Hepatocyte (in vitro differentiated cells): ENCODE measurements around the gene ZNF764. TPM values are rescaled to one million over a fixed set of nuclear protein-coding genes. Genes with fewer than 3 reads are reported as not detected.

Experiments used
- DNase-seq: peaks from one replicate; pipeline ENCODE4 v3.0.0-alpha.2; 2016; ENCODE audit warnings: low spot score
- H2AFZ ChIP-seq: fragments of 200-600 bp; sonication (generic); 2 replicates; pipeline ENCODE4 v1.6.0; 2016; ENCODE audit warnings: antibody characterized with exemption, mild to moderate bottlenecking
- H3K27ac ChIP-seq: fragments of 200-600 bp; sonication (generic); 2 replicates; pipeline ENCODE4 v1.5.1; 2016; ENCODE audit warnings: mild to moderate bottlenecking
- H3K27me3 ChIP-seq: fragments of 200-600 bp; sonication (generic); 2 replicates; pipeline ENCODE4 v1.6.1; 2016
- H3K36me3 ChIP-seq: fragments of 200-600 bp; sonication (generic); replicated peaks from 2 replicates; pipeline ENCODE4 v1.5.1; 2016; ENCODE audit warnings: low read depth; ENCODE audit not compliant: insufficient read depth
- H3K4me1 ChIP-seq: fragments of 200-600 bp; sonication (generic); 2 replicates; pipeline ENCODE4 v1.5.1; 2016; ENCODE audit warnings: mild to moderate bottlenecking, moderate library complexity; ENCODE audit not compliant: insufficient read depth
- H3K4me2 ChIP-seq: fragments of 200-600 bp; sonication (generic); 2 replicates; pipeline ENCODE4 v1.6.0; 2016
- H3K4me3 ChIP-seq: fragments of 200-600 bp; sonication (generic); 2 replicates; pipeline ENCODE4 v1.5.1; 2016; ENCODE audit warnings: mild to moderate bottlenecking
- H3K79me2 ChIP-seq: fragments of 200-600 bp; sonication (generic); 2 replicates; pipeline ENCODE4 v1.6.0; 2017; ENCODE audit warnings: mild to moderate bottlenecking
- H3K9me2 ChIP-seq: fragments of 200-600 bp; sonication (generic); replicated peaks from 2 replicates; pipeline ENCODE4 v1.6.0; 2017; ENCODE audit warnings: mild to moderate bottlenecking; ENCODE audit not compliant: insufficient read depth
- H3K9me3 ChIP-seq: fragments of 200-600 bp; sonication (generic); 2 replicates; pipeline ENCODE4 v1.5.1; 2016; ENCODE audit warnings: low read depth, mild to moderate bottlenecking
- H4K20me1 ChIP-seq: fragments of 200-600 bp; sonication (generic); 2 replicates; pipeline ENCODE4 v1.6.0; 2016; ENCODE audit warnings: mild to moderate bottlenecking; ENCODE audit not compliant: insufficient read depth, poor library complexity, severe bottlenecking
- CTCF ChIP-seq: fragments of 200-600 bp; sonication (generic); IDR thresholded peaks from 2 replicates; pipeline ENCODE4 v1.5.1; 2016; ENCODE audit warnings: antibody characterized with exemption, mild to moderate bottlenecking; ENCODE audit not compliant: poor library complexity
- EZH2 ChIP-seq: fragments of 200-600 bp; sonication (generic); IDR thresholded peaks from 2 replicates; pipeline ENCODE4 v1.6.1; 2016; ENCODE audit warnings: antibody characterized with exemption, mild to moderate bottlenecking, borderline replicate concordance
- EZH2phosphoT487 ChIP-seq: fragments of 200-600 bp; sonication (generic); IDR thresholded peaks from one replicate; pipeline ENCODE4 v1.6.1; 2018; ENCODE audit warnings: antibody characterized with exemption, mild to moderate bottlenecking, low read depth, moderate library complexity; ENCODE audit not compliant: unreplicated experiment, severe bottlenecking
- WGBS: methylation state at CpG from one replicate; pipeline ENCODE4 v1.1.6; 2016; ENCODE audit warnings: low lambda C conversion rate; ENCODE audit errors: missing lambda C conversion rate; 5-methylcytosine and 5-hydroxymethylcytosine counted together
- polyA plus RNA-seq: library from polyadenylated mRNA; unstranded; fragments of >200 nt; fragmentation: Nextera tagmentation; extraction: Ambion mirVana; gene quantifications from 2 replicates; pipeline ENCODE4 v1.2.1, GENCODE V29; 2016
- total RNA-seq: library from RNA; depleted of rRNA; stranded (reverse); fragments of >200 nt; gene quantifications from 2 replicates; pipeline ENCODE4 v1.2.3, GENCODE V29; 2014

Gene ZNF764
- total and polyA plus RNA-seq, 2 experiments from 2014 or later, result 9.8 to 12.1 TPM

GRCh38 chr16:30566531-30566930 is 8.4 kb upstream of the ZNF764 start:
- Histone ChIP-seq H3K79me2 (peaks cover 11% of the 10 kb centered on the region), H3K36me3 (no peaks in the 10 kb centered on the region), H3K9me3 (no peaks in the 10 kb centered on the region), H3K4me2 (no peak overlapping the region), H3K9me2 (no peaks in the 10 kb centered on the region), H2AFZ (no peak overlapping the region), H3K4me1 (peaks cover 11% of the 10 kb centered on the region), H3K27ac (no peak overlapping the region), H3K27me3 (no peaks in the 10 kb centered on the region), H3K4me3 (no peak overlapping the region), H4K20me1 (no peaks in the 10 kb centered on the region)
- 93% methylated on average over 4 of the region's 4 CpGs for WGBS
- DNase-seq, result no peak
- no peak for TF ChIP-seq CTCF
- TF ChIP-seq EZH2, result no peak
- TF ChIP-seq EZH2phosphoT487, result no peak

GRCh38 chr16:30565984-30566383 is 7.8 kb upstream of the ZNF764 start:
- Histone ChIP-seq H3K4me3 (no peak overlapping the region), H3K9me2 (no peaks in the 10 kb centered on the region), H2AFZ (no peak overlapping the region), H3K4me1 (peaks cover 10% of the 10 kb centered on the region), H3K79me2 (peaks cover 11% of the 10 kb centered on the region), H3K4me2 (no peak overlapping the region), H3K27me3 (no peaks in the 10 kb centered on the region), H4K20me1 (no peaks in the 10 kb centered on the region), H3K36me3 (no peaks in the 10 kb centered on the region), H3K9me3 (no peaks in the 10 kb centered on the region), H3K27ac (no peak overlapping the region)
- no peak for DNase-seq
- WGBS, result 88% methylated on average over 8 of the region's 8 CpGs
- no peak for TF ChIP-seq EZH2phosphoT487

- Histone ChIP-seq H3K9me3 (no peaks in the 10 kb centered on the region), H3K27me3 (no peaks in the 10 kb centered on the region), H3K4me2 (no peak overlapping the region), H3K79me2 (peaks cover 11% of the 10 kb centered on the region), H3K4me3 (no peak overlapping the region), H2AFZ (no peak overlapping the region), H3K36me3 (no peaks in the 10 kb centered on the region), H4K20me1 (no peaks in the 10 kb centered on the region), H3K9me2 (no peaks in the 10 kb centered on the region), H3K4me1 (peaks cover 5% of the 10 kb centered on the region), H3K27ac (no peak overlapping the region)
- no peak for DNase-seq
- TF ChIP-seq EZH2 (no peak), EZH2phosphoT487 (no peak), CTCF (no peak)
- 85% methylated on average over 7 of the region's 7 CpGs for WGBS
Observed at GRCh38 chr16:30565526-30565925, 7.4 kb upstream of the ZNF764 start.

- Histone ChIP-seq H4K20me1 (no peaks in the 10 kb centered on the region), H3K27me3 (no peaks in the 10 kb centered on the region), H3K79me2 (peaks cover 7% of the 10 kb centered on the region), H3K27ac (no peak overlapping the region), H3K4me1 (peaks cover 3% of the 10 kb centered on the region), H3K9me2 (no peaks in the 10 kb centered on the region), H3K4me3 (no peak overlapping the region), H3K4me2 (no peak overlapping the region), H2AFZ (no peak overlapping the region), H3K9me3 (no peaks in the 10 kb centered on the region), H3K36me3 (no peaks in the 10 kb centered on the region)
- no peak for DNase-seq
- WGBS, result 97% methylated on average over 14 of the region's 14 CpGs
- no peak for TF ChIP-seq EZH2
- TF ChIP-seq EZH2phosphoT487, result no peak
- TF ChIP-seq CTCF, result no peak
Observed at GRCh38 chr16:30562021-30562420, 3.8 kb upstream of the ZNF764 start.
